Tibial nerve (tissue), 3 donors: Measurements from ENCODE around the gene ATP6V1D.

ENCODE experiments used
- EP300 ChIP-seq, 2 donors: sonication (generic); formaldehyde crosslinking; IDR thresholded peaks; one replicate each; pipeline ENCODE4 v1.6.1; 2017; ENCODE audit warnings: antibody characterized with exemption in 2 of 2, mild to moderate bottlenecking in 1 of 2
- POLR2A ChIP-seq, 2 donors: fragments of 450-650 bp; IDR thresholded peaks; one replicate each; pipeline ENCODE4 v1.6.1; 2017; ENCODE audit warnings: antibody characterized with exemption in 2 of 2, mild to moderate bottlenecking in 2 of 2, moderate library complexity in 2 of 2

DNA sequence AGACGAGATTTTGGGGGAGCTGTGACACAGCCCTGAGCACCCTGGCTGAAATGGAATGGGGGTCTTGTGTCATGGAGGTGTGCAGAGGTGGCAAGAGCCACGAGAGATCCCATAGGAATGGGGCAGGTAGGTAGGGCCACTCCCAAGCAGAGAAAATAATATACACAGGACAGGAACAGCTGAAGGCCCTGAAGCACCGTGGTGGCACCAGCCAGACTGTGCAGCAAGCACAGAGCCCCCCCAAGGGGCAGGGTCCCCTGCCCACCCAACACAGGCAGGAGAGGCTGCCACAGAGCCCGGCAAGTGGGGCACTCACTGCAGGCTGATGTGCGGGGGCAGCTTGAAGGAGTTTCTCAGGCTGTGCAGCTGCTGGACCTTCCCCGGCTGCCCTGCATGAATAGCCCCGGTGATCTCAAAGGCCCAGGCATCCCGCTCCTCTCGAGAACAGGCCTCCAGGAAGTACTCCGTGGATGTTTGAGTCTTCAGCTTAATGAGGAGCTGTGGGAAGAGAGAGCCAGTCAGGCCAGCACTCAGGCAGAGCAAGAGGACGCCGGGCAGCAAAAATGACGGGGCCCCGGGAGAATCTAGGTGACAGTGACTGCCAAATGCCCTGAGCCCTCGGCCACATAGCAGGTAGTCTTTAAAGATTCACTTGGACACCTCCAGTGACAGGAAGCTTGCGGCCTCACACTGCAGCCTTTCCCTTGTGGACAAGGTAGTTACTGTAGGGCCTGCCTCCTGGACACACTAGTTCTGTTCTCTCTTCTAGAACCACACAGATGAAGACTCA is 35.7 kb upstream of the ATP6V1D start:
- TF ChIP-seq EP300 (IDR thresholded peaks at IDR 0.05) = no peak
- TF ChIP-seq POLR2A (IDR thresholded peaks at IDR 0.05) = no peak
